HCT116 (cell line): ENCODE measurements around the gene SFT2D2. TPM values are rescaled to one million over a fixed set of nuclear protein-coding genes. Genes with fewer than 3 reads are reported as not detected.

Experiments
- ATAC-seq: fragments of 200-7000 bp; cut with Tn5 transposase; 2 replicates; pipeline ENCODE4 v1.9.1; 2020; ENCODE audit warnings: mild to moderate bottlenecking, moderate library complexity
- BruUV-seq: library from RNA; stranded (reverse); fragments of 400-500 nt; replicated peaks from 2 replicates; lab custom pipeline; 2021; lab: Mats Ljungman, UMichigan
- CTCF ChIA-PET: fragments of 300-600 bp; sonication (Branson Sonifier 250); formaldehyde crosslinking; loops from one replicate; lab custom pipeline; 2021; ENCODE audit warnings: antibody characterized with exemption; lab: Charles Lee
- POLR2A ChIA-PET: fragments of 300-600, 350-600 bp; sonication (Branson Sonifier 250); formaldehyde crosslinking; loops from one replicate; lab custom pipeline; 2021; ENCODE audit warnings: antibody characterized with exemption; lab: Charles Lee
- RAD21 ChIA-PET, 2 experiments: fragments of 300-600 bp; sonication (Branson Sonifier 250); formaldehyde crosslinking; loops; one replicate each; lab custom pipeline; 2023; ENCODE audit warnings: low total read pairs in 2 of 2; ENCODE audit not compliant: uncharacterized antibody in 2 of 2, unreplicated experiment in 2 of 2, low non-redundant PET in 1 of 2; lab: Charles Lee
- DNase-seq: peaks from one replicate; pipeline ENCODE4 v3.0.0-alpha.2; 2010; ENCODE audit warnings: low read depth, low spot score
- H2AFZ ChIP-seq: fragments of 200-600 bp; shearing (Covaris generic), sonication (generic); 2 replicates; pipeline ENCODE4 v1.6.1; 2017; ENCODE audit warnings: low read depth, mixed run types, mixed read lengths, antibody characterized with exemption, low read length; ENCODE audit not compliant: poor library complexity, severe bottlenecking
- H3K27ac ChIP-seq: 2 replicates; pipeline ENCODE4 v1.5.1; 2012; ENCODE audit warnings: low read depth, low read length
- H3K27me3 ChIP-seq: fragments of 200-600 bp; sonication (generic); 2 replicates; pipeline ENCODE4 v1.6.1; 2016; ENCODE audit warnings: mixed run types, low read length, mixed read lengths; ENCODE audit not compliant: insufficient read depth
- H3K36me3 ChIP-seq, 2 experiments: fragments of 200-500 bp in 1 of 2; fragments of 200-600 bp in 1 of 2; sonication (Bioruptor generic) in 1 of 2; sonication (generic) in 1 of 2; 2 replicates each; pipeline versions ENCODE4 v1.5.1 to v1.6.1; 2014 to 2016; ENCODE audit warnings: low read length in 2 of 2, inconsistent platforms in 1 of 2, mixed read lengths in 1 of 2, mixed run types in 1 of 2; ENCODE audit not compliant: insufficient read depth in 2 of 2, control insufficient read depth in 1 of 2
- H3K4me1 ChIP-seq, 2 experiments: fragments of 200-600 bp in 1 of 2; sonication (generic) in 1 of 2; 2 replicates each; pipeline versions ENCODE4 v1.5.1 to v1.6.1; 2012 to 2017; ENCODE audit warnings: low read length in 2 of 2, inconsistent platforms in 1 of 2, mild to moderate bottlenecking in 1 of 2, mixed read lengths in 1 of 2, mixed run types in 1 of 2, moderate library complexity in 1 of 2; ENCODE audit not compliant: insufficient read depth in 2 of 2, control insufficient read depth in 1 of 2
- H3K4me2 ChIP-seq: fragments of 200-600 bp; sonication (generic); 2 replicates; pipeline ENCODE4 v1.6.1; 2017; ENCODE audit warnings: mixed run types, low read length, mixed read lengths
- H3K4me3 ChIP-seq, 2 experiments: fragments of 200-600 bp in 1 of 2; sonication (generic) in 1 of 2; replicated peaks in 1 of 2; 2 replicates each; pipeline ENCODE4 v1.5.1; 2011 to 2016; ENCODE audit warnings: low read length in 2 of 2, control low read depth in 1 of 2, low read depth in 1 of 2, mild to moderate bottlenecking in 1 of 2, mixed read lengths in 1 of 2, mixed run types in 1 of 2
- H3K79me2 ChIP-seq: fragments of 200-600 bp; sonication (generic); 2 replicates; pipeline ENCODE4 v1.6.1; 2017; ENCODE audit warnings: mild to moderate bottlenecking, mixed run types, low read length, moderate library complexity, mixed read lengths; ENCODE audit not compliant: insufficient read depth
- H3K9ac ChIP-seq: fragments of 200-600 bp; sonication (generic); 2 replicates; pipeline ENCODE4 v1.6.1; 2016; ENCODE audit warnings: low read length, mixed read lengths
- H3K9me2 ChIP-seq: fragments of 200-600 bp; sonication (generic), shearing (Covaris generic); 2 replicates; pipeline ENCODE4 v1.6.1; 2017; ENCODE audit warnings: mixed run types, mild to moderate bottlenecking, moderate library complexity; ENCODE audit not compliant: insufficient read depth
- H3K9me3 ChIP-seq, 2 experiments: fragments of 200-500 bp in 1 of 2; fragments of 200-600 bp in 1 of 2; sonication (Bioruptor generic) in 1 of 2; sonication (generic) in 1 of 2; 2 replicates each; pipeline ENCODE4 v1.6.1; 2014 to 2017; ENCODE audit warnings: low read length in 2 of 2, mixed read lengths in 2 of 2, inconsistent platforms in 1 of 2, low read depth in 1 of 2, mild to moderate bottlenecking in 1 of 2, mixed run types in 1 of 2, moderate library complexity in 1 of 2; ENCODE audit not compliant: control insufficient read depth in 1 of 2, insufficient read depth in 1 of 2
- H4K20me1 ChIP-seq: fragments of 200-600 bp; sonication (generic), shearing (Covaris generic); 2 replicates; pipeline ENCODE4 v1.6.1; 2017; ENCODE audit warnings: mixed run types, mild to moderate bottlenecking, moderate library complexity; ENCODE audit not compliant: insufficient read depth
- CEBPB ChIP-seq: IDR thresholded peaks from 2 replicates; pipeline ENCODE4 v1.6.1; 2012; ENCODE audit warnings: low read depth
- EZH2phosphoT487 ChIP-seq: fragments of 200-600 bp; IDR thresholded peaks from 2 replicates; pipeline ENCODE4 v1.6.1; 2018; ENCODE audit warnings: antibody characterized with exemption, borderline replicate concordance
- JUND ChIP-seq: IDR thresholded peaks from 2 replicates; pipeline ENCODE4 v1.6.1; 2012
- POLR2A ChIP-seq: IDR thresholded peaks from 2 replicates; pipeline ENCODE4 v1.7.0; 2011; ENCODE audit warnings: borderline replicate concordance; ENCODE audit not compliant: insufficient read depth, insufficient read length; ENCODE audit errors: extremely low read depth
- POLR2AphosphoS5 ChIP-seq: IDR thresholded peaks from 2 replicates; pipeline ENCODE4 v1.6.1; 2011; ENCODE audit warnings: mild to moderate bottlenecking, low read depth, low read length, moderate library complexity
- SIN3A ChIP-seq: IDR thresholded peaks from 2 replicates; pipeline ENCODE4 v1.6.1; 2012; ENCODE audit warnings: low read depth
- SP1 ChIP-seq: IDR thresholded peaks from 2 replicates; pipeline ENCODE4 v1.6.1; 2012; ENCODE audit warnings: low read depth
- TCF7L2 ChIP-seq: IDR thresholded peaks from 2 replicates; pipeline ENCODE4 v1.7.0; 2011; ENCODE audit warnings: borderline replicate concordance, inconsistent platforms; ENCODE audit not compliant: insufficient read depth, insufficient read length; ENCODE audit errors: extremely low read depth
- YY1 ChIP-seq: IDR thresholded peaks from 2 replicates; pipeline ENCODE4 v1.6.1; 2011; ENCODE audit warnings: low read length, low read depth, moderate library complexity, mild to moderate bottlenecking; ENCODE audit not compliant: insufficient replicate concordance; ENCODE audit errors: extremely low read depth
- ZFX ChIP-seq: fragments of 450-650 bp; IDR thresholded peaks from 2 replicates; pipeline ENCODE4 v1.6.1; 2017
- ZNF274 ChIP-seq: fragments of 200-500 bp; sonication (Bioruptor generic); IDR thresholded peaks from 2 replicates; pipeline ENCODE4 v1.6.1; 2014; ENCODE audit warnings: mild to moderate bottlenecking, low read depth, low read length, inconsistent platforms
- intact Hi-C: fragments of 100-400 bp; cut with micrococcal nuclease; formaldehyde crosslinking; loops from 2 replicates; pipeline ENCODE4 v1.10.0; 2022
- total RNA-seq: library from RNA; stranded (reverse); gene quantifications from one replicate; pipeline ENCODE4 v1.2.1, GENCODE V29; 2021; ENCODE audit not compliant: unreplicated experiment
- TF ChIP-seq, protein P1 (sequence below), 3 experiments: fragments of 200-600 bp in 1 of 3; sonication (generic) in 1 of 3; IDR thresholded peaks in 2 of 3; conservative IDR thresholded peaks in 1 of 3; 2 replicates each; pipeline ENCODE4 v1.5.1; 2012 to 2017; ENCODE audit warnings: low read depth in 2 of 3, low read length in 2 of 3, antibody characterized with exemption in 1 of 3, borderline replicate concordance in 1 of 3, control low read depth in 1 of 3, mild to moderate bottlenecking in 1 of 3, mixed read lengths in 1 of 3, mixed run types in 1 of 3, moderate library complexity in 1 of 3; ENCODE audit not compliant: insufficient read depth in 1 of 3
- TF ChIP-seq, protein P2 (sequence below): IDR thresholded peaks from 2 replicates; pipeline ENCODE4 v1.6.1; 2011; ENCODE audit warnings: mild to moderate bottlenecking, low read length, moderate library complexity; ENCODE audit not compliant: insufficient replicate concordance; ENCODE audit errors: extremely low read depth
- TF ChIP-seq, protein P3 (sequence below): IDR thresholded peaks from 2 replicates; pipeline ENCODE4 v1.6.1; 2012; ENCODE audit warnings: low read depth

SFT2D2 gene
- total RNA-seq, 1 experiment from 2014 or later, result 57.5 TPM

DNA sequence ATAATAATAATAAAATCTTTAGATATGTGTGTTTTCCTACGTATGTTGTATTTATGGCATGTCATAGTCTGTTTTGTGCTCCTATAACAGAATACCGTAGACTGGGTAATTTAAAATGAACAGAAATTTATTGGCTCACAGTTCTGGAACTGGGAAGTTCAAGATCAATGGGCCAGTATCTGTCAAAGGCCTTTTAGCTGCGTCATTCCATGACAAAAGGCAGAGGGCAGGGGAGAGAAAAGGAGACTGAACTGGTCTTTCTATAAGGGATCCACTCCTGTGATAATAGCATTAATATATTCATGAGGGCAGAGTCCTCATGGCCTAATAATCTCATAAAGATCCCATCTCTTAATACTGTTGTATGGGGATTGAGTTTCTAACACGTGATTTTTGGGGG, 7.1 kb upstream of the SFT2D2 start:
- Histone ChIP-seq H4K20me1 (no peaks in the 10 kb centered on the region), H3K27ac (no peak overlapping the region), H2AFZ (no peak overlapping the region), H3K9me2 (no peaks in the 10 kb centered on the region), H3K36me3 (no peaks in the 10 kb centered on the region), H3K9me3 (peaks cover 0 to 6% of the 10 kb centered on the region in 2 experiments; a peak in 1 of 4 replicates), H3K4me1 (no peaks in the 10 kb centered on the region), H3K27me3 (no peaks in the 10 kb centered on the region), H3K79me2 (no peaks in the 10 kb centered on the region), H3K4me3 (no peak overlapping the region), H3K9ac (no peak overlapping the region)
- no TSS peak for BruUV-seq
- ChIA-PET RAD21 (no interaction called here), POLR2A (no interaction called here)
- no peak for ATAC-seq
- TF ChIP-seq SIN3A, result no peak
- TF ChIP-seq EZH2phosphoT487, result no peak
- TF ChIP-seq, protein P1, sequence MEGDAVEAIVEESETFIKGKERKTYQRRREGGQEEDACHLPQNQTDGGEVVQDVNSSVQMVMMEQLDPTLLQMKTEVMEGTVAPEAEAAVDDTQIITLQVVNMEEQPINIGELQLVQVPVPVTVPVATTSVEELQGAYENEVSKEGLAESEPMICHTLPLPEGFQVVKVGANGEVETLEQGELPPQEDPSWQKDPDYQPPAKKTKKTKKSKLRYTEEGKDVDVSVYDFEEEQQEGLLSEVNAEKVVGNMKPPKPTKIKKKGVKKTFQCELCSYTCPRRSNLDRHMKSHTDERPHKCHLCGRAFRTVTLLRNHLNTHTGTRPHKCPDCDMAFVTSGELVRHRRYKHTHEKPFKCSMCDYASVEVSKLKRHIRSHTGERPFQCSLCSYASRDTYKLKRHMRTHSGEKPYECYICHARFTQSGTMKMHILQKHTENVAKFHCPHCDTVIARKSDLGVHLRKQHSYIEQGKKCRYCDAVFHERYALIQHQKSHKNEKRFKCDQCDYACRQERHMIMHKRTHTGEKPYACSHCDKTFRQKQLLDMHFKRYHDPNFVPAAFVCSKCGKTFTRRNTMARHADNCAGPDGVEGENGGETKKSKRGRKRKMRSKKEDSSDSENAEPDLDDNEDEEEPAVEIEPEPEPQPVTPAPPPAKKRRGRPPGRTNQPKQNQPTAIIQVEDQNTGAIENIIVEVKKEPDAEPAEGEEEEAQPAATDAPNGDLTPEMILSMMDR (IDR thresholded peaks at IDR 0.05 in 2 of 3, conservative IDR thresholded peaks at IDR 0.05 in 1 of 3; ENCODE audit: borderline replicate concordance in 1 of 3, insufficient read depth in 1 of 3, low read depth in 2 of 3, low read length in 2 of 3), result no peak
- no peak for TF ChIP-seq ZFX
- TF ChIP-seq YY1, result no peak
- TF ChIP-seq ZNF274, result no peak
- TF ChIP-seq, protein P2, sequence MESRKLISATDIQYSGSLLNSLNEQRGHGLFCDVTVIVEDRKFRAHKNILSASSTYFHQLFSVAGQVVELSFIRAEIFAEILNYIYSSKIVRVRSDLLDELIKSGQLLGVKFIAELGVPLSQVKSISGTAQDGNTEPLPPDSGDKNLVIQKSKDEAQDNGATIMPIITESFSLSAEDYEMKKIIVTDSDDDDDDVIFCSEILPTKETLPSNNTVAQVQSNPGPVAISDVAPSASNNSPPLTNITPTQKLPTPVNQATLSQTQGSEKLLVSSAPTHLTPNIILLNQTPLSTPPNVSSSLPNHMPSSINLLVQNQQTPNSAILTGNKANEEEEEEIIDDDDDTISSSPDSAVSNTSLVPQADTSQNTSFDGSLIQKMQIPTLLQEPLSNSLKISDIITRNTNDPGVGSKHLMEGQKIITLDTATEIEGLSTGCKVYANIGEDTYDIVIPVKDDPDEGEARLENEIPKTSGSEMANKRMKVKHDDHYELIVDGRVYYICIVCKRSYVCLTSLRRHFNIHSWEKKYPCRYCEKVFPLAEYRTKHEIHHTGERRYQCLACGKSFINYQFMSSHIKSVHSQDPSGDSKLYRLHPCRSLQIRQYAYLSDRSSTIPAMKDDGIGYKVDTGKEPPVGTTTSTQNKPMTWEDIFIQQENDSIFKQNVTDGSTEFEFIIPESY, result no peak
- TF ChIP-seq JUND, result no peak
- TF ChIP-seq POLR2AphosphoS5, result no peak
- TF ChIP-seq TCF7L2, result no peak
- no peak for TF ChIP-seq SP1
- no peak for TF ChIP-seq POLR2A
- TF ChIP-seq, protein P3, sequence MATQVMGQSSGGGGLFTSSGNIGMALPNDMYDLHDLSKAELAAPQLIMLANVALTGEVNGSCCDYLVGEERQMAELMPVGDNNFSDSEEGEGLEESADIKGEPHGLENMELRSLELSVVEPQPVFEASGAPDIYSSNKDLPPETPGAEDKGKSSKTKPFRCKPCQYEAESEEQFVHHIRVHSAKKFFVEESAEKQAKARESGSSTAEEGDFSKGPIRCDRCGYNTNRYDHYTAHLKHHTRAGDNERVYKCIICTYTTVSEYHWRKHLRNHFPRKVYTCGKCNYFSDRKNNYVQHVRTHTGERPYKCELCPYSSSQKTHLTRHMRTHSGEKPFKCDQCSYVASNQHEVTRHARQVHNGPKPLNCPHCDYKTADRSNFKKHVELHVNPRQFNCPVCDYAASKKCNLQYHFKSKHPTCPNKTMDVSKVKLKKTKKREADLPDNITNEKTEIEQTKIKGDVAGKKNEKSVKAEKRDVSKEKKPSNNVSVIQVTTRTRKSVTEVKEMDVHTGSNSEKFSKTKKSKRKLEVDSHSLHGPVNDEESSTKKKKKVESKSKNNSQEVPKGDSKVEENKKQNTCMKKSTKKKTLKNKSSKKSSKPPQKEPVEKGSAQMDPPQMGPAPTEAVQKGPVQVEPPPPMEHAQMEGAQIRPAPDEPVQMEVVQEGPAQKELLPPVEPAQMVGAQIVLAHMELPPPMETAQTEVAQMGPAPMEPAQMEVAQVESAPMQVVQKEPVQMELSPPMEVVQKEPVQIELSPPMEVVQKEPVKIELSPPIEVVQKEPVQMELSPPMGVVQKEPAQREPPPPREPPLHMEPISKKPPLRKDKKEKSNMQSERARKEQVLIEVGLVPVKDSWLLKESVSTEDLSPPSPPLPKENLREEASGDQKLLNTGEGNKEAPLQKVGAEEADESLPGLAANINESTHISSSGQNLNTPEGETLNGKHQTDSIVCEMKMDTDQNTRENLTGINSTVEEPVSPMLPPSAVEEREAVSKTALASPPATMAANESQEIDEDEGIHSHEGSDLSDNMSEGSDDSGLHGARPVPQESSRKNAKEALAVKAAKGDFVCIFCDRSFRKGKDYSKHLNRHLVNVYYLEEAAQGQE, result no peak
- no peak for TF ChIP-seq CEBPB
- TF ChIP-seq, all 23 proteins: peak for 0
- DNase-seq, result no peak
- intact Hi-C loops, result no loop called here
- no peak overlapping the region for H3K4me2 ChIP-seq
- CTCF ChIA-PET, result no interaction called here
